HG03575 (cell line): ENCODE data around the gene STS.

Source experiments
- ATAC-seq: cut with Tn5 transposase; IDR thresholded peaks from one replicate; pipeline ENCODE4 v1.9.1; 2021; ENCODE audit not compliant: unreplicated experiment, insufficient number of reproducible peaks, low FRiP score; ENCODE audit errors: extremely low read depth

STS gene

GRCh38 chrX:7147413-7147977 is at the start of gene STS:
TSS of gene STS (plus strand) at chrX:7147712. CDS start at chrX:7253200, 105,488 bp downstream.
- ATAC-seq, result peak; percentile 6

GRCh38 chrX:7100022-7100421 is 47.5 kb upstream of the STS start:
- ATAC-seq, result no peak

- no peak for ATAC-seq
Measured at GRCh38 chrX:7102119-7102518, 45.4 kb upstream of the STS start.

GRCh38 chrX:7106649-7107048 is 40.9 kb upstream of the STS start:
- no peak for ATAC-seq

GRCh38 chrX:7108030-7108429 is 39.5 kb upstream of the STS start:
- no peak for ATAC-seq

- no peak for ATAC-seq
Measured at GRCh38 chrX:7109049-7109531, 38.4 kb upstream of the STS start.

GRCh38 chrX:7109838-7110793 is 37.4 kb upstream of the STS start:
- ATAC-seq, result peak; percentile 68

- ATAC-seq, result peak; percentile 32
Measured at GRCh38 chrX:7110821-7111276, 36.7 kb upstream of the STS start.

- no peak for ATAC-seq
Measured at GRCh38 chrX:7111518-7111917, 36.0 kb upstream of the STS start.

GRCh38 chrX:7112071-7112470 is 35.4 kb upstream of the STS start:
- ATAC-seq, result no peak

- peak; percentile 58 for ATAC-seq
Measured at GRCh38 chrX:7115557-7115956, 32.0 kb upstream of the STS start.

- no peak for ATAC-seq
Measured at GRCh38 chrX:7116081-7116480, 31.4 kb upstream of the STS start.

- no peak for ATAC-seq
Measured at GRCh38 chrX:7117587-7117986, 29.9 kb upstream of the STS start.

- no peak for ATAC-seq
Measured at GRCh38 chrX:7119950-7120877, 27.3 kb upstream of the STS start.

- ATAC-seq, result no peak
Measured at GRCh38 chrX:7120878-7121219, 26.7 kb upstream of the STS start.

- no peak for ATAC-seq
Measured at GRCh38 chrX:7127056-7127455, 20.5 kb upstream of the STS start.

- ATAC-seq, result no peak
Measured at GRCh38 chrX:7131621-7132020, 15.9 kb upstream of the STS start.

- ATAC-seq, result peak; percentile 70
Measured at GRCh38 chrX:7132335-7133049, 15.0 kb upstream of the STS start.

- ATAC-seq, result no peak
Measured at GRCh38 chrX:7133050-7133440, 14.5 kb upstream of the STS start.
